Muscle layer of duodenum (tissue), 2 donors: Measurements from ENCODE around the gene MRPS14.

Experiments
- H3K27ac ChIP-seq: one replicate; pipeline ENCODE4 v1.7.0; 2013; ENCODE audit warnings: mild to moderate bottlenecking, low read length
- H3K27me3 ChIP-seq: one replicate; pipeline ENCODE4 v1.7.0; 2013; ENCODE audit warnings: low read depth, mild to moderate bottlenecking, control low read depth, low read length
- H3K36me3 ChIP-seq, 2 donors: one replicate each; pipeline ENCODE4 v1.7.0; 2013; ENCODE audit warnings: low read length in 2 of 2, control low read depth in 1 of 2, mild to moderate bottlenecking in 1 of 2; ENCODE audit not compliant: insufficient read depth in 2 of 2, control insufficient read depth in 1 of 2
- H3K4me1 ChIP-seq, 2 donors: one replicate each; pipeline ENCODE4 v1.7.0; 2013; ENCODE audit warnings: low read length in 2 of 2, mild to moderate bottlenecking in 2 of 2, control low read depth in 1 of 2, moderate library complexity in 1 of 2; ENCODE audit not compliant: insufficient read depth in 2 of 2, control insufficient read depth in 1 of 2
- H3K4me3 ChIP-seq, 2 donors: one replicate each; pipeline ENCODE4 v1.7.0; 2013; ENCODE audit warnings: low read length in 2 of 2, low read depth in 1 of 2, mild to moderate bottlenecking in 1 of 2
- H3K9me3 ChIP-seq, 2 donors: one replicate each; pipeline ENCODE4 v1.7.0; 2013; ENCODE audit warnings: low read length in 2 of 2, control low read depth in 1 of 2, mild to moderate bottlenecking in 1 of 2; ENCODE audit not compliant: control insufficient read depth in 1 of 2
- donor health status: healthy.

Gene MRPS14

GRCh38 chr1:174982971-174983689, 40.1 kb downstream of the MRPS14 start:
- H3K27ac ChIP-seq, result no peak overlapping the region
- no peaks in the 10 kb centered on the region for H3K27me3 ChIP-seq
- H3K9me3 ChIP-seq, result no peaks in the 10 kb centered on the region
- no peak overlapping the region for H3K4me3 ChIP-seq
- H3K4me1 ChIP-seq, result no peaks in the 10 kb centered on the region
- peaks cover 11 to 20% of the 10 kb centered on the region in 2 donors for H3K36me3 ChIP-seq

DNA sequence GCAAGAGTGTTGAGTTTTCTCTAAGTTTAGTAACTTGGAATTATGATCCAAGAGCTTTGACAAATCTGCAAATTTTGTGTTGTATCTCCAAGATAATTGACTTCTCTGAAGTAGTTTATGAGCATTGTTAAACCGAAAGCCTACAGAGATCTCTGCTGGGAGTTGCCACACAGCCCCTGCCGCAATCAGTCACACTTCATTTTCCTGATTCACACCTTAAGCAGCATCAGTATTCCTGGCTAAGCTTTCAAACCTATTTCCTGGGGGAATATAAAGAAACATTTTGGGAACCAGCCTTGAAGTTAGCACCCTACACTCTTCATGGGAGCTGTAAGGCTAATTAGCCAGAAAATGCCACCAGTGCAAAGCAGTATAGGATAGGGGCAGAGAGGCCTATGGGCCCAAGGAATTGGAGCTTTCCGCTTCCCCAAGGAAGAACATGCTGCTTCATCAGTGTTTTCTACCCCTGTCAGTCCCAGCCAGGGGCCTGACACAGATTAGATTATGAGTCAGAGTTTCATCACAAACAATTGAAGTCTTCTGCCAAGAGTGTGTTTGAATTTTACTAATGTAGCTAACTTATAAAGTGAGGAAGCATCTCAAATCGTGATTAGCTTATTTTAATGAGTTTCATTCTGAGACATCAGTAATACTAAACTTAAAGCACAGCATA, 46.7 kb downstream of the MRPS14 start:
- Histone ChIP-seq H3K27me3 (no peaks in the 10 kb centered on the region), H3K4me1 (no peaks in the 10 kb centered on the region), H3K9me3 (no peaks in the 10 kb centered on the region), H3K27ac (no peak overlapping the region), H3K4me3 (no peak overlapping the region), H3K36me3 (peaks cover 11 to 13% of the 10 kb centered on the region in 2 donors)

- Histone ChIP-seq H3K27me3 (no peaks in the 10 kb centered on the region), H3K27ac (no peak overlapping the region), H3K9me3 (no peaks in the 10 kb centered on the region), H3K36me3 (peaks cover 10 to 11% of the 10 kb centered on the region in 2 donors), H3K4me1 (no peaks in the 10 kb centered on the region), H3K4me3 (no peak overlapping the region)
These were observed 47.5 kb downstream of the MRPS14 start for GRCh38 chr1:174975764-174976163.

- H3K27me3 ChIP-seq, result no peaks in the 10 kb centered on the region
- H3K27ac ChIP-seq, result no peak overlapping the region
- no peak overlapping the region for H3K4me3 ChIP-seq
- no peaks in the 10 kb centered on the region for H3K4me1 ChIP-seq
- H3K36me3 ChIP-seq, result peaks cover 9 to 10% of the 10 kb centered on the region in 2 donors
- no peaks in the 10 kb centered on the region for H3K9me3 ChIP-seq
These were observed 48.5 kb downstream of the MRPS14 start for GRCh38 chr1:174974711-174975119.

- Histone ChIP-seq H3K9me3 (no peaks in the 10 kb centered on the region), H3K27ac (peak overlapping the region; percentile 19), H3K4me1 (peaks cover 0 to 4% of the 10 kb centered on the region in 2 donors), H3K27me3 (no peaks in the 10 kb centered on the region), H3K4me3 (no peak overlapping the region), H3K36me3 (peaks cover 3 to 12% of the 10 kb centered on the region in 2 donors)
These were observed 51.3 kb downstream of the MRPS14 start for GRCh38 chr1:174971902-174972301.

GRCh38 chr1:174971466-174971865, 51.8 kb downstream of the MRPS14 start:
- Histone ChIP-seq H3K4me3 (no peak overlapping the region), H3K36me3 (peaks cover 3 to 9% of the 10 kb centered on the region in 2 donors), H3K27me3 (no peaks in the 10 kb centered on the region), H3K9me3 (no peaks in the 10 kb centered on the region), H3K4me1 (peaks cover 1 to 4% of the 10 kb centered on the region in 2 donors), H3K27ac (peak overlapping the region; percentile 19)

DNA sequence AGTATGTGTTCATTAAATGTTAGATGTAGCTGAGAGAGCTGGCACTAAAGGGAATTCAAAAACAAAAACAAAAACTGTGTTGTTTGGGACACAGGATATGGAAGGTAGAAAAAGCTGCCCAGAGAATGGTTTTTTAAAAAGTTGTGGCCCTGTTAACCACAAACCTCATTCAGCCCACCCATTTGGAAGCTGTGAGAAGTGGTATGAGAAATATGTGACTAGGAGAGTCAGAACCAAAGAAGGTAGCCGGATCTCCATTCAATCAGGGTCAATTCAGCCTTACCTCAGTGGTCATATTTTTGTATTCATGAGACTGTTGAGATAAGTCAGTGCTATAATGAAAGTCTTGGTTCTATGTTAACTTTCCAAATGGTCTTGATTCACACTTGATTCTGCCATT, 53.2 kb downstream of the MRPS14 start:
- Histone ChIP-seq H3K27me3 (no peaks in the 10 kb centered on the region), H3K36me3 (peaks cover 2 to 7% of the 10 kb centered on the region in 2 donors), H3K27ac (no peak overlapping the region), H3K9me3 (no peaks in the 10 kb centered on the region), H3K4me3 (no peak overlapping the region), H3K4me1 (peaks cover 15% of the 10 kb centered on the region in 2 donors)

GRCh38 chr1:174968750-174969244, 54.4 kb downstream of the MRPS14 start:
- Histone ChIP-seq H3K4me1 (peaks cover 15 to 26% of the 10 kb centered on the region in 2 donors), H3K36me3 (peaks cover 0 to 7% of the 10 kb centered on the region in 2 donors), H3K9me3 (no peaks in the 10 kb centered on the region), H3K27me3 (no peaks in the 10 kb centered on the region), H3K27ac (peak overlapping the region; percentile 42), H3K4me3 (no peak overlapping the region)

GRCh38 chr1:174967845-174968705, 55.1 kb downstream of the MRPS14 start:
- Histone ChIP-seq H3K27ac (peak overlapping the region; percentile 42), H3K4me1 (peaks cover 15 to 30% of the 10 kb centered on the region in 2 donors), H3K27me3 (no peaks in the 10 kb centered on the region), H3K4me3 (no peak overlapping the region), H3K36me3 (peaks cover 0 to 7% of the 10 kb centered on the region in 2 donors), H3K9me3 (no peaks in the 10 kb centered on the region)

GRCh38 chr1:174966008-174966572, 57.1 kb downstream of the MRPS14 start:
- peak overlapping the region; percentile 76 for H3K27ac ChIP-seq
- H3K4me3 ChIP-seq, result peak overlapping the region; percentile 24 to 26
- H3K36me3 ChIP-seq, result peaks cover 0 to 7% of the 10 kb centered on the region in 2 donors
- peaks cover 15 to 30% of the 10 kb centered on the region in 2 donors for H3K4me1 ChIP-seq
- no peaks in the 10 kb centered on the region for H3K9me3 ChIP-seq
- H3K27me3 ChIP-seq, result no peaks in the 10 kb centered on the region
